Measurements from ENCODE around the gene BAMBI. TPM values are rescaled to one million over a fixed set of nuclear protein-coding genes. Genes with fewer than 3 reads are reported as not detected.

Gene BAMBI
- polyA plus RNA-seq, 1 donor from 2014 or later = 0.54 TPM

- H2AFZ ChIP-seq (ENCODE audit: low read depth, low read length) = no peak overlapping the region
- H3K79me2 ChIP-seq (replicated peaks; ENCODE audit: insufficient read depth, low read length) = no peaks in the 10 kb centered on the region
- H3F3A ChIP-seq (ENCODE audit: insufficient read depth, low read length, poor library complexity, severe bottlenecking) = no peaks in the 10 kb centered on the region
- H3K9me2 ChIP-seq (ENCODE audit: insufficient read depth, low read length) = no peaks in the 10 kb centered on the region
- no peaks in the 10 kb centered on the region for H4K20me1 ChIP-seq (ENCODE audit: insufficient read depth)
- TF ChIP-seq RAD21 (conservative IDR thresholded peaks at IDR 0.05) (no peak), TAF1 (IDR thresholded peaks at IDR 0.05; ENCODE audit: low read depth) (no peak), EP300 (conservative IDR thresholded peaks at IDR 0.05; ENCODE audit: poor library complexity, severe bottlenecking) (no peak), MXI1 (conservative IDR thresholded peaks at IDR 0.05; ENCODE audit: poor library complexity, severe bottlenecking) (no peak), SMC3 (conservative IDR thresholded peaks at IDR 0.05; ENCODE audit: poor library complexity) (no peak), EZH2 (IDR thresholded peaks at IDR 0.05; ENCODE audit: borderline replicate concordance, insufficient read depth, low read length, poor library complexity, severe bottlenecking) (no peak), REST (IDR thresholded peaks at IDR 0.05; ENCODE audit: borderline replicate concordance) (no peak), POLR2AphosphoS5 (IDR thresholded peaks at IDR 0.05) (no peak), CTCF (IDR thresholded peaks at IDR 0.05; ENCODE audit: poor library complexity, severe bottlenecking) (no peak)
- H3K4me2 ChIP-seq (ENCODE audit: low read length) = no peak overlapping the region
- H3K4me3 ChIP-seq (ENCODE audit: low read length) = no peak overlapping the region
- H3K27ac ChIP-seq (ENCODE audit: low read length) = no peak overlapping the region
- no peaks in the 10 kb centered on the region for H3K27me3 ChIP-seq (ENCODE audit: insufficient read depth, low read depth, low read length)
- no peaks in the 10 kb centered on the region for H3K9me3 ChIP-seq (ENCODE audit: low read length)
- no peak overlapping the region for H3K9ac ChIP-seq (ENCODE audit: low read length)
- H3K36me3 ChIP-seq (ENCODE audit: insufficient read depth, low read length) = no peaks in the 10 kb centered on the region
Observed at GRCh38 chr10:28709001-28709710, 31.8 kb downstream of the BAMBI start.

- H3K9ac ChIP-seq (ENCODE audit: low read length) = no peak overlapping the region
- H3K79me2 ChIP-seq (replicated peaks; ENCODE audit: insufficient read depth, low read length) = no peaks in the 10 kb centered on the region
- H3K27me3 ChIP-seq (ENCODE audit: insufficient read depth, low read depth, low read length) = no peaks in the 10 kb centered on the region
- no peaks in the 10 kb centered on the region for H3K9me3 ChIP-seq (ENCODE audit: low read length)
- no peaks in the 10 kb centered on the region for H3K36me3 ChIP-seq (ENCODE audit: insufficient read depth, low read length)
- no peak for TF ChIP-seq POLR2AphosphoS5 (IDR thresholded peaks at IDR 0.05)
- TF ChIP-seq EZH2 (IDR thresholded peaks at IDR 0.05; ENCODE audit: borderline replicate concordance, insufficient read depth, low read length, poor library complexity, severe bottlenecking) = no peak
- TF ChIP-seq EP300 (conservative IDR thresholded peaks at IDR 0.05; ENCODE audit: poor library complexity, severe bottlenecking) = no peak
- TF ChIP-seq RAD21 (conservative IDR thresholded peaks at IDR 0.05) = no peak
- no peak for TF ChIP-seq CTCF (IDR thresholded peaks at IDR 0.05; ENCODE audit: poor library complexity, severe bottlenecking)
- TF ChIP-seq SMC3 (conservative IDR thresholded peaks at IDR 0.05; ENCODE audit: poor library complexity) = no peak
- no peak for TF ChIP-seq MXI1 (conservative IDR thresholded peaks at IDR 0.05; ENCODE audit: poor library complexity, severe bottlenecking)
- H3K4me2 ChIP-seq (ENCODE audit: low read length) = no peak overlapping the region
- no peak overlapping the region for H3K4me3 ChIP-seq (ENCODE audit: low read length)
- H3F3A ChIP-seq (ENCODE audit: insufficient read depth, low read length, poor library complexity, severe bottlenecking) = no peaks in the 10 kb centered on the region
- H3K9me2 ChIP-seq (ENCODE audit: insufficient read depth, low read length) = no peaks in the 10 kb centered on the region
- no peak overlapping the region for H3K27ac ChIP-seq (ENCODE audit: low read length)
- H4K20me1 ChIP-seq (ENCODE audit: insufficient read depth) = no peaks in the 10 kb centered on the region
- no peak overlapping the region for H2AFZ ChIP-seq (ENCODE audit: low read depth, low read length)
Observed at GRCh38 chr10:28710202-28710886, 33.0 kb downstream of the BAMBI start.
